Spleen (tissue), 7 donors: Measurements from ENCODE around the gene GPAT2.

Experiments used
- CTCF ChIP-seq, 11 experiments: fragments of 200-600 bp in 7 of 11; fragments of 450-650 bp in 4 of 11; sonication (generic) in 4 of 11; IDR thresholded peaks in 8 of 11; conservative IDR thresholded peaks in 3 of 11; 1 replicate in 7 of 11; 2 replicates in 4 of 11; pipeline versions ENCODE4 v1.4.0 to v1.8.0; 2016 to 2021; ENCODE audit warnings: antibody characterized with exemption in 11 of 11, inconsistent platforms in 4 of 11, mild to moderate bottlenecking in 1 of 11
- POLR2A ChIP-seq, 3 donors: fragments of 450-650 bp; IDR thresholded peaks; one replicate each; pipeline ENCODE4 v1.5.1; 2017; ENCODE audit warnings: antibody characterized with exemption in 3 of 3, mild to moderate bottlenecking in 1 of 3
- donor health status: DM: no; HTN: no; CAD: no; lungs with moderate emphysema.
- donor health status: DM: no; HTN: no; CAD: no.
- donor health status: DM: no; HTN: no; CAD: no.

GRCh38 chr2:96083989-96084857 lies 49.5 kb upstream of the GPAT2 start:
- TF ChIP-seq CTCF (IDR thresholded peaks at IDR 0.05 in 8 of 11, conservative IDR thresholded peaks at IDR 0.05 in 3 of 11) (no peak), POLR2A (IDR thresholded peaks at IDR 0.05) (no peak)
